Peyer's patch (tissue), 4 donors: ENCODE measurements around the gene KRTAP10-8.

Experiments used
- CTCF ChIP-seq, 6 experiments: fragments of 450-650 bp in 4 of 6; fragments of 200-600 bp in 2 of 6; sonication (generic) in 1 of 6; IDR thresholded peaks; one replicate each; pipeline ENCODE4 v1.5.1; 2017 to 2019; ENCODE audit warnings: antibody characterized with exemption in 6 of 6, mild to moderate bottlenecking in 3 of 6, moderate library complexity in 1 of 6
- POLR2A ChIP-seq, 2 donors: fragments of 450-650 bp; IDR thresholded peaks; one replicate each; pipeline ENCODE4 v1.5.1; 2017; ENCODE audit warnings: antibody characterized with exemption in 2 of 2, mild to moderate bottlenecking in 2 of 2, moderate library complexity in 2 of 2

- TF ChIP-seq CTCF (IDR thresholded peaks at IDR 0.05) (no peak), POLR2A (IDR thresholded peaks at IDR 0.05) (no peak)
Measured at GRCh38 chr21:44653123-44653522, 41.2 kb downstream of the KRTAP10-8 start.
